H9 (cell line): ENCODE data around the gene SERPINB8. TPM values are rescaled to one million over a fixed set of nuclear protein-coding genes. Genes with fewer than 3 reads are reported as not detected.

Experiments
- DNase-seq: peaks from one replicate; pipeline ENCODE4 v3.0.0-alpha.2; 2017
- H2AFZ ChIP-seq: one replicate; pipeline ENCODE4 v1.6.1; 2013; ENCODE audit warnings: mild to moderate bottlenecking, low read length, control low read depth, moderate library complexity
- H2AK5ac ChIP-seq: 2 replicates; pipeline ENCODE4 v1.6.1; 2013; ENCODE audit warnings: low read length, control low read depth, mixed read lengths; ENCODE audit not compliant: insufficient read length
- H2BK120ac ChIP-seq: one replicate; pipeline ENCODE4 v1.6.1; 2013; ENCODE audit warnings: low read depth, mild to moderate bottlenecking, low read length, control low read depth, inconsistent platforms; ENCODE audit not compliant: poor library complexity, severe bottlenecking
- H2BK12ac ChIP-seq: 2 replicates; pipeline ENCODE4 v1.6.1; 2013; ENCODE audit warnings: low read length, control low read depth, mixed read lengths, low read depth; ENCODE audit not compliant: insufficient read length
- H2BK15ac ChIP-seq: 2 replicates; pipeline ENCODE4 v1.6.1; 2013; ENCODE audit warnings: low read depth, low read length, control low read depth
- H2BK20ac ChIP-seq: one replicate; pipeline ENCODE4 v1.6.1; 2013; ENCODE audit warnings: low read depth, mild to moderate bottlenecking, low read length, control low read depth, inconsistent platforms; ENCODE audit not compliant: poor library complexity, severe bottlenecking
- H2BK5ac ChIP-seq: 2 replicates; pipeline ENCODE4 v1.6.1; 2013; ENCODE audit warnings: low read length, control low read depth, mixed read lengths; ENCODE audit not compliant: insufficient read length
- H3K14ac ChIP-seq: 2 replicates; pipeline ENCODE4 v1.6.1; 2013; ENCODE audit warnings: low read length, control low read depth; ENCODE audit not compliant: insufficient read depth
- H3K18ac ChIP-seq: 2 replicates; pipeline ENCODE4 v1.6.1; 2013; ENCODE audit warnings: low read depth, mild to moderate bottlenecking, mixed read lengths, low read length, control low read depth; ENCODE audit not compliant: insufficient read length
- H3K23ac ChIP-seq: 2 replicates; pipeline ENCODE4 v1.6.1; 2013; ENCODE audit warnings: low read length, control low read depth, mixed read lengths, low read depth; ENCODE audit not compliant: insufficient read length
- H3K23me2 ChIP-seq: 2 replicates; pipeline ENCODE4 v1.6.1; 2013; ENCODE audit warnings: low read depth, mild to moderate bottlenecking, mixed read lengths, low read length, control low read depth; ENCODE audit not compliant: insufficient read length, poor library complexity, severe bottlenecking
- H3K27ac ChIP-seq: 2 replicates; pipeline ENCODE4 v1.5.1; 2013; ENCODE audit warnings: low read length, control low read depth, mixed read lengths, low read depth; ENCODE audit not compliant: insufficient read length
- H3K27me3 ChIP-seq: 2 replicates; pipeline ENCODE4 v1.6.1; 2013; ENCODE audit warnings: low read length, control low read depth, inconsistent platforms; ENCODE audit not compliant: insufficient read depth
- H3K4ac ChIP-seq: 2 replicates; pipeline ENCODE4 v1.6.1; 2013; ENCODE audit warnings: low read depth, mild to moderate bottlenecking, control low read depth, inconsistent platforms, low read length, moderate library complexity
- H3K4me1 ChIP-seq: 2 replicates; pipeline ENCODE4 v1.6.1; 2013; ENCODE audit warnings: low read length, control low read depth, inconsistent platforms; ENCODE audit not compliant: insufficient read depth
- H3K4me2 ChIP-seq: 2 replicates; pipeline ENCODE4 v1.6.1; 2013; ENCODE audit warnings: low read length, control low read depth, mixed read lengths; ENCODE audit not compliant: insufficient read length, insufficient read depth
- H3K56ac ChIP-seq: 2 replicates; pipeline ENCODE4 v1.6.1; 2013; ENCODE audit warnings: low read depth, mild to moderate bottlenecking, mixed read lengths, low read length, control low read depth; ENCODE audit not compliant: insufficient read length
- H3K79me1 ChIP-seq: 2 replicates; pipeline ENCODE4 v1.6.1; 2013; ENCODE audit warnings: low read depth, mild to moderate bottlenecking, moderate library complexity, low read length, control low read depth, inconsistent platforms; ENCODE audit not compliant: insufficient read depth, poor library complexity, severe bottlenecking
- H3K79me2 ChIP-seq: 2 replicates; pipeline ENCODE4 v1.6.1; 2013; ENCODE audit warnings: low read length, control low read depth, inconsistent platforms; ENCODE audit not compliant: insufficient read depth
- H3K9ac ChIP-seq: 2 replicates; pipeline ENCODE4 v1.6.1; 2013; ENCODE audit warnings: low read length, control low read depth, mixed read lengths; ENCODE audit not compliant: insufficient read length; ENCODE audit errors: extremely low read depth
- H3K9me3 ChIP-seq: one replicate; pipeline ENCODE4 v1.6.1; 2013; ENCODE audit warnings: low read depth, low read length, inconsistent platforms; ENCODE audit not compliant: control insufficient read depth
- H3T11ph ChIP-seq: one replicate; pipeline ENCODE4 v1.6.1; 2013; ENCODE audit warnings: mild to moderate bottlenecking, low read length, control low read depth, inconsistent platforms
- H4K20me1 ChIP-seq: one replicate; pipeline ENCODE4 v1.6.1; 2013; ENCODE audit not compliant: control insufficient read depth, insufficient read length, insufficient read depth
- H4K5ac ChIP-seq: 2 replicates; pipeline ENCODE4 v1.6.1; 2013; ENCODE audit warnings: low read depth, mild to moderate bottlenecking, mixed read lengths, low read length, control low read depth; ENCODE audit not compliant: insufficient read length
- H4K8ac ChIP-seq: replicated peaks from 2 replicates; pipeline ENCODE4 v1.6.1; 2013; ENCODE audit warnings: low read length, control low read depth, mixed read lengths, low read depth; ENCODE audit not compliant: insufficient read length
- H4K91ac ChIP-seq: 2 replicates; pipeline ENCODE4 v1.6.1; 2013; ENCODE audit warnings: low read depth, mild to moderate bottlenecking, moderate library complexity, mixed read lengths, low read length, control low read depth; ENCODE audit not compliant: insufficient read length
- H3K27ac Mint-ChIP-seq, 3 experiments: 2 replicates in 2 of 3; 3 replicates in 1 of 3; pipeline ENCODE4 v1.8.0; 2020 to 2021; ENCODE audit warnings: mixed read lengths in 3 of 3, mild to moderate bottlenecking in 1 of 3, moderate library complexity in 1 of 3
- H3K27me3 Mint-ChIP-seq: 2 replicates; pipeline ENCODE4 v1.8.0; 2021; ENCODE audit warnings: low read depth, mild to moderate bottlenecking, moderate library complexity, mixed read lengths
- H3K36me3 Mint-ChIP-seq, 3 experiments: 2 replicates in 2 of 3; 3 replicates in 1 of 3; pipeline ENCODE4 v1.8.0; 2020 to 2021; ENCODE audit warnings: low read depth in 3 of 3, mixed read lengths in 3 of 3; ENCODE audit not compliant: insufficient read depth in 1 of 3
- H3K4me1 Mint-ChIP-seq, 2 experiments: 2 replicates each; pipeline ENCODE4 v1.8.0; 2020; ENCODE audit warnings: mixed read lengths in 2 of 2
- H3K4me3 Mint-ChIP-seq, 2 experiments: 2 replicates in 1 of 2; 3 replicates in 1 of 2; pipeline ENCODE4 v1.8.0; 2020 to 2021; ENCODE audit warnings: mild to moderate bottlenecking in 2 of 2, mixed read lengths in 2 of 2, moderate library complexity in 1 of 2
- H3K9me3 Mint-ChIP-seq, 2 experiments: 2 replicates in 1 of 2; 3 replicates in 1 of 2; pipeline ENCODE4 v1.8.0; 2020; ENCODE audit warnings: mild to moderate bottlenecking in 2 of 2, mixed read lengths in 2 of 2, moderate library complexity in 1 of 2
- WGBS: extraction: QIAGEN DNeasy Blood & Tissue Kit; methylation state at CpG from one replicate; pipeline ENCODE4 v1.1.7; 2013; ENCODE audit warnings: missing lambda C conversion rate, low lambda C conversion rate, mixed read lengths; ENCODE audit not compliant: insufficient read length; ENCODE audit errors: extremely low coverage; 5-methylcytosine and 5-hydroxymethylcytosine counted together
- total RNA-seq: library from RNA; stranded (reverse); gene quantifications from 2 replicates; pipeline ENCODE4 v1.2.1, GENCODE V29; 2021
- TF ChIP-seq, protein P1 (sequence below): fragments of 200-600 bp; sonication (generic); conservative IDR thresholded peaks from 3 replicates; pipeline ENCODE4 v1.8.0; 2021; ENCODE audit warnings: antibody characterized with exemption, mild to moderate bottlenecking

Gene SERPINB8
- total RNA-seq, 1 experiment from 2014 or later: 2.1 TPM

GRCh38 chr18:64027931-64028695, 58.2 kb downstream of the SERPINB8 start:
- DNase-seq: no peak
- Mint-ChIP-seq H3K9me3 (peaks cover 0 to 2% of the 10 kb centered on the region in 2 experiments; a peak in 2 of 5 replicates), H3K27ac (no peak overlapping the region), H3K4me3 (no peak overlapping the region), H3K36me3 (peaks cover 0 to 3% (median 0%) of the 10 kb centered on the region in 3 experiments; a peak in 3 of 7 replicates), H3K4me1 (peaks cover 16 to 18% of the 10 kb centered on the region in 2 experiments), H3K27me3 (no peaks in the 10 kb centered on the region; the same call in 1 of the 2 replicates)
- no peak overlapping the region for H3K4me2 ChIP-seq
- no peak overlapping the region for H2AK5ac ChIP-seq
- no peaks in the 10 kb centered on the region for H4K20me1 ChIP-seq
- no peak overlapping the region for H3K27ac ChIP-seq
- no peak overlapping the region for H2BK20ac ChIP-seq
- H2BK12ac ChIP-seq: no peak overlapping the region
- H2BK5ac ChIP-seq: no peak overlapping the region
- no peak overlapping the region for H3K14ac ChIP-seq
- no peak overlapping the region for H3K18ac ChIP-seq
- H3K9ac ChIP-seq: no peak overlapping the region
- no peaks in the 10 kb centered on the region; the same call in 1 of the 2 replicates for H3K4me1 ChIP-seq
- no peak overlapping the region for H2BK120ac ChIP-seq
- H3K79me1 ChIP-seq: no peaks in the 10 kb centered on the region
- no peaks in the 10 kb centered on the region for H3K27me3 ChIP-seq
- H3K4ac ChIP-seq: no peak overlapping the region
- no peak overlapping the region for H2BK15ac ChIP-seq
- H4K91ac ChIP-seq: no peak overlapping the region
- no CpG with 5 or more reads among the region's 4 CpGs for WGBS
- H3K9me3 ChIP-seq: no peaks in the 10 kb centered on the region
- no peak overlapping the region for H4K5ac ChIP-seq
- no peak overlapping the region for H3K56ac ChIP-seq
- H4K8ac ChIP-seq: no peak overlapping the region
- H3T11ph ChIP-seq: no peak overlapping the region
- H2AFZ ChIP-seq: no peak overlapping the region
- H3K79me2 ChIP-seq: no peaks in the 10 kb centered on the region
- H3K23me2 ChIP-seq: no peaks in the 10 kb centered on the region
- H3K23ac ChIP-seq: no peak overlapping the region
- TF ChIP-seq, protein P1, sequence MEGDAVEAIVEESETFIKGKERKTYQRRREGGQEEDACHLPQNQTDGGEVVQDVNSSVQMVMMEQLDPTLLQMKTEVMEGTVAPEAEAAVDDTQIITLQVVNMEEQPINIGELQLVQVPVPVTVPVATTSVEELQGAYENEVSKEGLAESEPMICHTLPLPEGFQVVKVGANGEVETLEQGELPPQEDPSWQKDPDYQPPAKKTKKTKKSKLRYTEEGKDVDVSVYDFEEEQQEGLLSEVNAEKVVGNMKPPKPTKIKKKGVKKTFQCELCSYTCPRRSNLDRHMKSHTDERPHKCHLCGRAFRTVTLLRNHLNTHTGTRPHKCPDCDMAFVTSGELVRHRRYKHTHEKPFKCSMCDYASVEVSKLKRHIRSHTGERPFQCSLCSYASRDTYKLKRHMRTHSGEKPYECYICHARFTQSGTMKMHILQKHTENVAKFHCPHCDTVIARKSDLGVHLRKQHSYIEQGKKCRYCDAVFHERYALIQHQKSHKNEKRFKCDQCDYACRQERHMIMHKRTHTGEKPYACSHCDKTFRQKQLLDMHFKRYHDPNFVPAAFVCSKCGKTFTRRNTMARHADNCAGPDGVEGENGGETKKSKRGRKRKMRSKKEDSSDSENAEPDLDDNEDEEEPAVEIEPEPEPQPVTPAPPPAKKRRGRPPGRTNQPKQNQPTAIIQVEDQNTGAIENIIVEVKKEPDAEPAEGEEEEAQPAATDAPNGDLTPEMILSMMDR: no peak
